ENCODE measurements around the gene TIAL1. TPM values are rescaled to one million over a fixed set of nuclear protein-coding genes. Genes with fewer than 3 reads are reported as not detected.

Gene TIAL1, protein sequence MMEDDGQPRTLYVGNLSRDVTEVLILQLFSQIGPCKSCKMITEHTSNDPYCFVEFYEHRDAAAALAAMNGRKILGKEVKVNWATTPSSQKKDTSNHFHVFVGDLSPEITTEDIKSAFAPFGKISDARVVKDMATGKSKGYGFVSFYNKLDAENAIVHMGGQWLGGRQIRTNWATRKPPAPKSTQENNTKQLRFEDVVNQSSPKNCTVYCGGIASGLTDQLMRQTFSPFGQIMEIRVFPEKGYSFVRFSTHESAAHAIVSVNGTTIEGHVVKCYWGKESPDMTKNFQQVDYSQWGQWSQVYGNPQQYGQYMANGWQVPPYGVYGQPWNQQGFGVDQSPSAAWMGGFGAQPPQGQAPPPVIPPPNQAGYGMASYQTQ
- total RNA-seq (205 TPM), polyA plus RNA-seq (10 to 100 TPM in 2 of 4 donors, 1 to 10 TPM in 2; 9.2 to 16.6 (median 10.8) TPM)

GRCh38 chr10:119596537-119597404, at the start of gene TIAL1:
Gene TIAL1 (minus strand): TSS chr10:119596964. CDS start chr10:119596465, 499 bp downstream.
- Histone ChIP-seq H3K9me3 (ENCODE audit: control insufficient read depth in 2 of 2, low read length in 2 of 2) (no peaks in the 10 kb centered on the region), H3K27ac (ENCODE audit: insufficient read depth, low read length, poor library complexity, severe bottlenecking) (peak within 1 kb of the TSS; percentile 97), H3K36me3 (ENCODE audit: control insufficient read depth, insufficient read depth, low read length) (peaks cover 4% of the 10 kb centered on the region), H3K4me3 (ENCODE audit: low read depth, low read length) (peak within 1 kb of the TSS; percentile 93), H3K27me3 (ENCODE audit: control insufficient read depth, insufficient read depth, low read length) (no peaks in the 10 kb centered on the region), H3K4me1 (ENCODE audit: control insufficient read depth, insufficient read depth, low read length, poor library complexity, severe bottlenecking) (peaks cover 40% of the 10 kb centered on the region)
- peak within 1 kb of the TSS; percentile 97 to 100 (median 100) for H3K4me3 Mint-ChIP-seq
- peaks cover 9% of the 10 kb centered on the region for H3K36me3 Mint-ChIP-seq
- peaks cover 6% of the 10 kb centered on the region for H3K27me3 Mint-ChIP-seq
- DNase-seq (peak; percentile 90 to 99 (median 93)), ATAC-seq (ENCODE audit: low read depth in 2 of 2) (peak; percentile 88)
- peaks cover 37 to 59% (median 52%) of the 10 kb centered on the region in 4 donors for H3K4me1 Mint-ChIP-seq
- H3K9me3 Mint-ChIP-seq = no peaks in the 10 kb centered on the region
- H3K27ac Mint-ChIP-seq = peak within 1 kb of the TSS; percentile 92 to 100 (median 99)

- H3K27ac ChIP-seq (ENCODE audit: insufficient read depth, low read length, poor library complexity, severe bottlenecking) = no peak overlapping the region
- H3K27me3 ChIP-seq (ENCODE audit: control insufficient read depth, insufficient read depth, low read length) = no peaks in the 10 kb centered on the region
- Mint-ChIP-seq H3K27me3 (peaks cover 8% of the 10 kb centered on the region), H3K36me3 (peaks cover 5% of the 10 kb centered on the region), H3K27ac (no peak overlapping the region), H3K9me3 (no peaks in the 10 kb centered on the region), H3K4me3 (no peak overlapping the region), H3K4me1 (peaks cover 6 to 26% (median 18%) of the 10 kb centered on the region in 4 donors)
- no peak overlapping the region for H3K4me3 ChIP-seq (ENCODE audit: low read depth, low read length)
- peaks cover 14% of the 10 kb centered on the region for H3K4me1 ChIP-seq (ENCODE audit: control insufficient read depth, insufficient read depth, low read length, poor library complexity, severe bottlenecking)
- H3K9me3 ChIP-seq (ENCODE audit: control insufficient read depth in 2 of 2, low read length in 2 of 2) = peaks cover 0 to 7% of the 10 kb centered on the region in 2 experiments
- H3K36me3 ChIP-seq (ENCODE audit: control insufficient read depth, insufficient read depth, low read length) = no peaks in the 10 kb centered on the region
- ATAC-seq (ENCODE audit: low read depth in 2 of 2) (no peak), DNase-seq (no peak)
These were observed 48.2 kb upstream of the TIAL1 start for GRCh38 chr10:119644994-119645393.

DNA sequence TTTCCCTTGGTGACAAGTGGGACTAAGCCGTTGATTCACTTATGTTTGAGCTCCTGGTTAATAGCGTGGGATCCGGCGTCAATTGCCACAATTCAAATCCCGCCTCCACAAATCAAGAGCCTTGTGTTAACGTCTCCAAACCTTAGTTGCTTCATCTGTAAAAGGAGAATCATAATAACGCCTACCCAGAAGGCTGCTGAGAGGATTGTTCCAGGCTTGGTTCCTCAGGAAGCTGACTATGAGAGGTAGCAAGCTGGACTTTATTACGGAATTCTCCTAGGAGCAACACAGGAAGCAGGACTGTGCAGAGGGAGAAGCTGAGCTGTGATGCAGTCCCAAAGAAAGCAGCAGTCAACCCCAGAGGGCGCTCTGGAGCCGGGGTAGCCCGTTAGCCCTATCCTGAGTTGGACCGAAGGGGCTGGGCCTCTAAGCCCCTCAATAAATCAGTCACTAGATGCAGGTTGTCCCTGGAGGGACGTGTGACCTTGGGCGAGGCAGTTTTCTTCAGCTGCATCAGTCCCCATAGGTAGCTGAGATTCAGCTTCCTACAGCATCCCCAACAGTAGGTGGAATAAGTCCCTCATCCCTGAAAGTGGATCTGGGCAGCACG, 47.5 kb upstream of the TIAL1 start:
- peaks cover 0 to 7% of the 10 kb centered on the region in 2 experiments for H3K9me3 ChIP-seq (ENCODE audit: control insufficient read depth in 2 of 2, low read length in 2 of 2)
- H3K27ac ChIP-seq (ENCODE audit: insufficient read depth, low read length, poor library complexity, severe bottlenecking) = no peak overlapping the region
- Mint-ChIP-seq H3K36me3 (peaks cover 5% of the 10 kb centered on the region), H3K27ac (no peak overlapping the region), H3K27me3 (peaks cover 13% of the 10 kb centered on the region), H3K4me3 (no peak overlapping the region), H3K9me3 (no peaks in the 10 kb centered on the region), H3K4me1 (peaks cover 6 to 23% (median 13%) of the 10 kb centered on the region in 4 donors)
- no peak overlapping the region for H3K4me3 ChIP-seq (ENCODE audit: low read depth, low read length)
- peaks cover 14% of the 10 kb centered on the region for H3K4me1 ChIP-seq (ENCODE audit: control insufficient read depth, insufficient read depth, low read length, poor library complexity, severe bottlenecking)
- H3K27me3 ChIP-seq (ENCODE audit: control insufficient read depth, insufficient read depth, low read length) = no peaks in the 10 kb centered on the region
- no peak for ATAC-seq (ENCODE audit: low read depth in 2 of 2)
- DNase-seq = no peak
- no peaks in the 10 kb centered on the region for H3K36me3 ChIP-seq (ENCODE audit: control insufficient read depth, insufficient read depth, low read length)

DNA sequence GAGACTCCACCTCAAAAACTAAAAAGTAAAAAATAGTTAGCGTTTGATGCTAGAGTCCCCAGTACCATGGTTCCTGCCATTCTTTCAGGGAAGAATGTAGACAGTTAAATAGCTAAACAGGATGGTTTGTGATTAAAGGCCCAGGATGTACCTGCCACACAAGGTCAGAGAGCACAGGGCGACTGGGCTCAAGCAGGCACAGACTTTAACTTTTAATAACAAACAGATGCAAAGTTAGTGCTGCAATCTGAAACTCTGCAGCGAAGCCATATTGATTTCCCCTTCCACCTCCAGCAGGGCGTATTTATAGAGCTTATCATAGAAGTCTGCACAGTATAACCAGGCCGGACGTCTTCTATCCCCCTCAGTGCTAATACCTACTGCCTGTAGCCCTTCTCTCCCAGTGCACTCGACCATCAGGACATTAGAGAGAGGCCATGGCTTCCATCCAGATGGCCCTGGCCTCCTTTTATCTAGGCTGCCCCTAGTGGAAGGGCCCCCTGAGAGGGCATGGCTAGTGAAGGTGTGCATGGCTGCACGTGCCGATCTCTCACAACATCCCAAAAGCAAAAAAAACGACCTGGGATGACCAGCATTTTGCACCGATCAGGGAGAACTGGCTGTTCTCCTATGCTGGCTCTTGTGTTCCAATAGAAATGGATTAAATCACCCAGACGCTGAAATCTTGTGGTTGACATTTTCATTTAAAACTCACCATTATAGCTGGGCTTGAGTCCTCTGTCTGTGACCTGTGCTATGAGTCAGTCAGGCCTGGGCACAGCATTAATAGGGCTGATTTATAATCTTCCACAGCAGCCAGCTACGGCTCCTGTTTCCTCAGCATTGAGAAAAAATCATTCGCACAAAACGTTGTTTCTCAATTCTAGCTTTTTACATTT, 46.8 kb upstream of the TIAL1 start:
- H3K27me3 Mint-ChIP-seq = peaks cover 13% of the 10 kb centered on the region
- H3K36me3 Mint-ChIP-seq = peaks cover 5% of the 10 kb centered on the region
- Histone ChIP-seq H3K4me3 (ENCODE audit: low read depth, low read length) (no peak overlapping the region), H3K36me3 (ENCODE audit: control insufficient read depth, insufficient read depth, low read length) (no peaks in the 10 kb centered on the region), H3K27me3 (ENCODE audit: control insufficient read depth, insufficient read depth, low read length) (no peaks in the 10 kb centered on the region), H3K4me1 (ENCODE audit: control insufficient read depth, insufficient read depth, low read length, poor library complexity, severe bottlenecking) (peaks cover 14% of the 10 kb centered on the region), H3K27ac (ENCODE audit: insufficient read depth, low read length, poor library complexity, severe bottlenecking) (no peak overlapping the region), H3K9me3 (ENCODE audit: control insufficient read depth in 2 of 2, low read length in 2 of 2) (peaks cover 0 to 7% of the 10 kb centered on the region in 2 experiments)
- H3K4me3 Mint-ChIP-seq = peak overlapping the region in 1 of 4 donors; percentile 43
- ATAC-seq (ENCODE audit: low read depth in 2 of 2) (no peak), DNase-seq (no peak)
- H3K27ac Mint-ChIP-seq = no peak overlapping the region
- H3K4me1 Mint-ChIP-seq = peaks cover 6 to 23% (median 12%) of the 10 kb centered on the region in 4 donors
- no peaks in the 10 kb centered on the region for H3K9me3 Mint-ChIP-seq

- Mint-ChIP-seq H3K27ac (peak overlapping the region in 1 of 3 donors; percentile 17), H3K4me3 (peak overlapping the region in 2 of 4 donors; percentile 18 to 55), H3K36me3 (peaks cover 5% of the 10 kb centered on the region), H3K27me3 (peaks cover 9% of the 10 kb centered on the region), H3K4me1 (peaks cover 6 to 23% (median 12%) of the 10 kb centered on the region in 4 donors), H3K9me3 (no peaks in the 10 kb centered on the region)
- Histone ChIP-seq H3K36me3 (ENCODE audit: control insufficient read depth, insufficient read depth, low read length) (no peaks in the 10 kb centered on the region), H3K27ac (ENCODE audit: insufficient read depth, low read length, poor library complexity, severe bottlenecking) (no peak overlapping the region), H3K4me3 (ENCODE audit: low read depth, low read length) (peak overlapping the region; percentile 26), H3K9me3 (ENCODE audit: control insufficient read depth in 2 of 2, low read length in 2 of 2) (peaks cover 0 to 7% of the 10 kb centered on the region in 2 experiments), H3K4me1 (ENCODE audit: control insufficient read depth, insufficient read depth, low read length, poor library complexity, severe bottlenecking) (peaks cover 14% of the 10 kb centered on the region), H3K27me3 (ENCODE audit: control insufficient read depth, insufficient read depth, low read length) (no peaks in the 10 kb centered on the region)
- DNase-seq = peak in 2 of 3 donors; percentile 21 to 30
- ATAC-seq (ENCODE audit: low read depth in 2 of 2) = peak; percentile 72
These were observed 45.9 kb upstream of the TIAL1 start for GRCh38 chr10:119642556-119643111.

GRCh38 chr10:119640875-119641526, 44.2 kb upstream of the TIAL1 start:
- peaks cover 6 to 23% (median 12%) of the 10 kb centered on the region in 4 donors for H3K4me1 Mint-ChIP-seq
- H3K4me1 ChIP-seq (ENCODE audit: control insufficient read depth, insufficient read depth, low read length, poor library complexity, severe bottlenecking) = peaks cover 14% of the 10 kb centered on the region
- no peak overlapping the region for H3K4me3 ChIP-seq (ENCODE audit: low read depth, low read length)
- DNase-seq = no peak
- H3K27ac Mint-ChIP-seq = no peak overlapping the region
- H3K27me3 Mint-ChIP-seq = peaks cover 9% of the 10 kb centered on the region
- no peak for ATAC-seq (ENCODE audit: low read depth in 2 of 2)
- H3K9me3 Mint-ChIP-seq = no peaks in the 10 kb centered on the region
- H3K4me3 Mint-ChIP-seq = no peak overlapping the region
- H3K36me3 Mint-ChIP-seq = no peaks in the 10 kb centered on the region
- H3K36me3 ChIP-seq (ENCODE audit: control insufficient read depth, insufficient read depth, low read length) = no peaks in the 10 kb centered on the region
- no peak overlapping the region for H3K27ac ChIP-seq (ENCODE audit: insufficient read depth, low read length, poor library complexity, severe bottlenecking)
- peaks cover 0 to 7% of the 10 kb centered on the region in 2 experiments for H3K9me3 ChIP-seq (ENCODE audit: control insufficient read depth in 2 of 2, low read length in 2 of 2)
- no peaks in the 10 kb centered on the region for H3K27me3 ChIP-seq (ENCODE audit: control insufficient read depth, insufficient read depth, low read length)

Measured in CD4-positive, CD25-positive, alpha-beta regulatory T cell (primary cell).